Erythroblast (primary cell): Measurements from ENCODE around the gene TRIM7.
"Not testable (repeated sequence)": the region's sequence is repeated elsewhere in the genome, so short reads cannot be mapped to it uniquely, and the experiment has no call there.

Experiments
- DNase-seq, 2 experiments: peaks; one replicate each; lab custom pipeline; 2025; lab: John Stamatoyannopoulos, UW
- GATA1 ChIP-seq: IDR thresholded peaks from 2 replicates; pipeline ENCODE4 v1.6.1; 2011; ENCODE audit warnings: low read depth, mild to moderate bottlenecking, control low read depth, low read length, moderate library complexity
- POLR2A ChIP-seq: IDR thresholded peaks from 2 replicates; pipeline ENCODE4 v1.6.1; 2011; ENCODE audit warnings: mild to moderate bottlenecking, low read length

Gene TRIM7

GRCh38 chr5:181223058-181223728, 18.2 kb upstream of the TRIM7 start, which contains the start of gene TRIM41:
Gene TRIM41 (plus strand): TSS chr5:181223281. CDS start chr5:181224000, 719 bp downstream.
- TF ChIP-seq POLR2A (peak; percentile 98), GATA1 (no peak)
- no peak for DNase-seq

DNA sequence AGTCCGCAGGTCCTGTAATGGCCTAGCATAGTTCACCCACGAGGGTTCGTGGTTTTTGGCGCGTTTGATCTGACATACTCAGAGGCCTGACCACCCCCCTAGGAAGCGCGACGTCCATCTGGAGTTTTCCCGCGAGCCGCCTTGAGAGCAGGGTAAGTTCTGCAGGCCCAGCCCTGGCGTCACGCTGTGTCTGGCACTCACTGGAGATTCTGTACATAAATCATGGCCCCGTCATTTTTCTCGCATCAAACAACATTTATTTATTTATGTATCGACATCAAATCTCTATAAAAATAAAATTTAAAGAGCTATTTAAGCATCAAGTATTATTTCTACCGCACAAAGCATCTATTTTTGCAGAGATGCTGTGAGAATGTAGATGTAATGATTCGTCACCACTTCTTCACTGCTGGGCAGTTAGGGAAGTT, 17.6 kb upstream of the TRIM7 start:
- no peak for DNase-seq
- TF ChIP-seq GATA1 = no peak
- no peak for TF ChIP-seq POLR2A

- TF ChIP-seq GATA1 (no peak), POLR2A (no peak)
- DNase-seq = no peak
Observed at GRCh38 chr5:181221792-181222629, 17.0 kb upstream of the TRIM7 start.

- DNase-seq = no peak
- TF ChIP-seq POLR2A (no peak), GATA1 (no peak)
Observed at GRCh38 chr5:181221105-181221791, 16.3 kb upstream of the TRIM7 start.

GRCh38 chr5:181220178-181220515, 15.2 kb upstream of the TRIM7 start:
- no peak for DNase-seq
- TF ChIP-seq POLR2A = no peak
- TF ChIP-seq GATA1 = no peak

GRCh38 chr5:181219262-181220177, 14.5 kb upstream of the TRIM7 start:
- no peak for TF ChIP-seq POLR2A
- TF ChIP-seq GATA1 = no peak
- DNase-seq = no peak

GRCh38 chr5:181218795-181219124, 13.8 kb upstream of the TRIM7 start:
- TF ChIP-seq POLR2A = no peak
- TF ChIP-seq GATA1 = no peak
- DNase-seq = no peak

- DNase-seq = no peak
- TF ChIP-seq GATA1 (no peak), POLR2A (no peak)
Observed at GRCh38 chr5:181217803-181218062, 12.7 kb upstream of the TRIM7 start.

DNA sequence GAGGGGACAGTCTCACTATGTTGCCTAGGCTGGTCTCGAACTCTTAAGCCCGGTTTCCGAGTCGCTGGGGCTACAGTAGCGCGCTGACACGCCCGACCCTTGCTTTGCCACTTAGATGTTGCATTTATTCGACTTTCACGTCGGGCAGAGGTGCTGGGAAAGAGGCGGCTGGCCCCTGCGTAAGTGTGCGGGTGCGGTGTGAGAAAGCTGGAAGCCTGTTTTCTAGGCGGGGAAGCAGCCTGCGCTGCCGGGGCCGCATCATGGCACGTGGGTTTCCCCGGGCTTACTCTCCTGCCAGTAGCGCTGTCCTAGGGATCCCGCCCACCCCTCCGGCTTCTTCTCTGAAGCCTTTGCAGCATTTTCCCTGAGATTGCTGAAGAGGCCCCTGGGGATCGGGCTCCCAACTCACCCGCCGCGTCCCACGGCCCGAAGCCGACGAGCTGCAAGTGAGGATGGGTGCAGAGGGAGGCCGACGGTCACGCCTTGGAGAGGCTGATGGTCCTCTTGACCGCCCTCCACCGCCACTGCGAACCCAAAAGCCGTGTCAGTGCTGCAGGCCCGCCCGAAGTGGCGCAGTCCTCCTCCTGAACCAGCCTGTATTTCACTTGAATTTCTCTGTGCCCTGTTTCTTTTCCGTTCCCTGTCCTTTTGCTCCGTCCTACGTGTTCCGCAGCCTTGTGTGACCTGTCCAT, 12.3 kb upstream of the TRIM7 start:
- TF ChIP-seq POLR2A (no peak), GATA1 (no peak)
- DNase-seq = no peak

DNA sequence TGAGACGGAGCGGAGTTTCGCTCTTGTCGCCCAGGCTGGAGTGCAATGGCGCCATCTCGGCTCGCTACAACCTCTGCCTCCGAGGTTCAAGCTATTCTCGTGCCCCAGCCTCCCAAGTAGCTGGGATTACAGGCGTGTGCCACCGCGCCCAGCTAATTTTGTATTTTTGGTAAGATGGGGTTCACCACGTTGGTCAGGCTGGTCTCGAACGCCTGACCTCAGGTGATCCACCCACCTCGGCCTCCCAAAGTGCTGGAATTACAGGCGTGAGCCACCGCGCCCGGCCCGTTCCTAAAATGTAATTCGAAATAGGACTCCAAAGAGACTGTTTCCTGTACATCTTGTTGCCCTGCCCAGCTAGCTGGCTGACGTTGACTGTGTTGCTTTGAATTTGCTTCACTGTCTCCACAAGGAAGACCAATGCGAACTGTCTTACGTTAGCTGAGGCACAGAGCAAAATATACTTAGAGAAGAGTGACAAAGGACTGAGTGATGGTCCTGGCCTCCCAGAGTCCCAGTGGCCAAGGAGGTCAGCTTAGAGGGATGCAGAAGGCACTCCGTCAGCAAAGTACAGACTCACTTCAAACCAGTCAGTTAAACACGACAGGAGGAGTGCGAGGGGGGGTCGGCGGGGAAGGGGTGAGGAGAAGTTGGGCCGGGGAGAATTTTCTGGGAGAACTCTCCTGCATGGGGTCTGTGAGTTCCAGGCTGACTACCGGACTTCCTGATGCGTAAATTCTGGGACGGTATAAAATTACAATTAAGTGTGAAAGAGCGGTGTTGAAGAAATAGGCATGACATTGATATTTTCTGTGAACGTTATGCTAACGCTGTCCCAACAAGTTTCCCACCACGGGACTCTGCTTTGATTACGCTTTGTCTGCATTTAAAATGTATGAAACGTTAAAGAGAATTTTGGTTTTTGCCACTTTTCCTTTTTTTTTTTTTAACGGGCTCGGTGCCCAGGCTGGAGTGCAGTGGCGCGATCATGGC, 11.3 kb upstream of the TRIM7 start:
- DNase-seq = no peak
- TF ChIP-seq GATA1 = no peak
- TF ChIP-seq POLR2A = no peak

DNA sequence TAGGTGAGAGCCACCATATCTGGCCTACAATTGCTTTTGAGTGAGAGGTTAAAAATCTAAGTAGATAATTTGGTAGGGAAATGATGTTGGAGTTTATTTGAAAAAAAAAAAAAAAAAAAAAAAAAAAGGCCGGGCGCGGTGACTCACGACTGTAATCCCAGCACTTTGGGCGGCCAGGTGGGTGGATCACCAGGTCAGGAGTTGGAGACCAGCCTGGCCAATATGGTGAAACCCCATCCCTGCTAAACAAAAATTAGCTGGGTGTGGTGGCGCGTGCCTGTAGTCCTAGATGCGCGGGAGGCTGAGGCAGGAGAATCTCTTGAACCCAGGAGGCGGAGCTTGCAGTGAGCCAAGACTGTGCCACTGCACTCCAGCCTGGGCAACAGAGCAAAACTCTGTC, 9.3 kb upstream of the TRIM7 start:
- not testable (repeated sequence) for DNase-seq

GRCh38 chr5:181212934-181213333, 7.9 kb upstream of the TRIM7 start:
- TF ChIP-seq POLR2A (no peak), GATA1 (no peak)

More at GRCh38 chr5:181212934-181213333, 7.9 kb upstream of the TRIM7 start:
- no peak for DNase-seq
